Sigmoid colon (tissue), 4 donors: ENCODE measurements around the gene GPC5.

Experiments
- CTCF ChIP-seq, 4 experiments: fragments of 450-650 bp in 3 of 4; fragments of 200-600 bp in 1 of 4; IDR thresholded peaks; one replicate each; pipeline ENCODE4 v1.5.1; 2016 to 2019; ENCODE audit warnings: antibody characterized with exemption in 4 of 4, mild to moderate bottlenecking in 3 of 4, moderate library complexity in 2 of 4
- EP300 ChIP-seq, 4 donors: sonication (generic); formaldehyde crosslinking; IDR thresholded peaks; one replicate each; pipeline ENCODE4 v1.6.1; 2017; ENCODE audit warnings: antibody characterized with exemption in 4 of 4
- POLR2A ChIP-seq, 2 donors: fragments of 450-650 bp; IDR thresholded peaks; one replicate each; pipeline ENCODE4 v1.6.1; 2016; ENCODE audit warnings: antibody characterized with exemption in 2 of 2, mild to moderate bottlenecking in 2 of 2, moderate library complexity in 2 of 2
- POLR2AphosphoS5 ChIP-seq, 4 donors: sonication (generic); formaldehyde crosslinking; IDR thresholded peaks; one replicate each; pipeline ENCODE4 v1.6.1; 2017; ENCODE audit warnings: antibody characterized with exemption in 4 of 4

- TF ChIP-seq CTCF (IDR thresholded peaks at IDR 0.05) (no peak), POLR2AphosphoS5 (IDR thresholded peaks at IDR 0.05) (no peak), POLR2A (IDR thresholded peaks at IDR 0.05) (no peak), EP300 (IDR thresholded peaks at IDR 0.05) (no peak)
These were observed 108.3 kb downstream of the GPC5 start for GRCh38 chr13:91506759-91507158.
